ENCODE results near the gene SHROOM2. TPM values are rescaled to one million over a fixed set of nuclear protein-coding genes. Genes with fewer than 3 reads are reported as not detected.

The SHROOM2 gene
- polyA plus RNA-seq, 1 donor (not counting 4 experiments of a cell fraction or from before 2014, with no cell fraction given), result 3.3 TPM

DNA sequence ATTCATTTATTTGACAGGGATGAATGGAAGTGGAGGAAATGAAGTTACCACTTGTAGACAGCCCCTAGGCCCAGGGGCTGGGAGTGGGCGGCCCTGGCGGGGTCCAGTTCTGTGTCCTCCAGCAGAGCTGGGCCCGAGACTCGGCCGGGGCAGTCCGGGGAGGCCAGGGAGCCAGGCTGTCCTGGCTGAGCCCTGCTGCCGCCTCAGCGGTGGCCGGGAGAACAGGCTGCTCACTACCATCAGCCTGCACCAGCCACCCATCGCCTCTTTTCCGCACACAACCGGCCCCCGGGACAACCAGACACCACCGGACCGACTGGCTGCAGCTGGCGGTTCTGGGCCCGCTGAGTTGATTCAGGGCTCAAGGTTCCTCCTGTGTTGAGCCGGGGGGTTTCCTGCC, 206.5 kb downstream of the SHROOM2 start:
- FAIRE-seq, result no peak
- Histone ChIP-seq H3K36me3 (ENCODE audit: control insufficient read depth in 2 of 2, extremely low read depth in 1 of 2, insufficient read depth in 2 of 2, low read length in 2 of 2) (no peaks in the 10 kb centered on the region), H2AFZ (ENCODE audit: control insufficient read depth, low read length) (no peak overlapping the region), H3K27me3 (ENCODE audit: control insufficient read depth, extremely low read depth, insufficient read depth, low read length) (no peaks in the 10 kb centered on the region), H3K79me2 (ENCODE audit: control insufficient read depth, insufficient read depth, low read length) (no peaks in the 10 kb centered on the region), H3K4me3 (ENCODE audit: control insufficient read depth in 2 of 3, extremely low read depth in 1 of 3, insufficient read depth in 2 of 3, low read depth in 1 of 3, low read length in 3 of 3) (no peak overlapping the region), H3K9me3 (ENCODE audit: control insufficient read depth, low read depth, low read length) (peaks cover 2% of the 10 kb centered on the region), H3K4me2 (ENCODE audit: control insufficient read depth, extremely low read depth, insufficient read depth, low read depth, low read length) (no peak overlapping the region), H3K27ac (ENCODE audit: control insufficient read depth, insufficient read depth, low read length) (no peak overlapping the region), H3K4me1 (ENCODE audit: control insufficient read depth, extremely low read depth, insufficient read depth, low read length) (no peaks in the 10 kb centered on the region), H4K20me1 (ENCODE audit: control insufficient read depth, extremely low read depth, insufficient read depth, low read length) (no peaks in the 10 kb centered on the region), H3K9ac (ENCODE audit: control insufficient read depth, extremely low read depth, insufficient read depth, low read length) (no peak overlapping the region), H3K9me1 (ENCODE audit: control insufficient read depth, extremely low read depth, insufficient read depth, low read length) (no peaks in the 10 kb centered on the region)
- TF ChIP-seq EZH2 (IDR thresholded peaks at IDR 0.05; ENCODE audit: low read length), result no peak
- TF ChIP-seq, protein P1, sequence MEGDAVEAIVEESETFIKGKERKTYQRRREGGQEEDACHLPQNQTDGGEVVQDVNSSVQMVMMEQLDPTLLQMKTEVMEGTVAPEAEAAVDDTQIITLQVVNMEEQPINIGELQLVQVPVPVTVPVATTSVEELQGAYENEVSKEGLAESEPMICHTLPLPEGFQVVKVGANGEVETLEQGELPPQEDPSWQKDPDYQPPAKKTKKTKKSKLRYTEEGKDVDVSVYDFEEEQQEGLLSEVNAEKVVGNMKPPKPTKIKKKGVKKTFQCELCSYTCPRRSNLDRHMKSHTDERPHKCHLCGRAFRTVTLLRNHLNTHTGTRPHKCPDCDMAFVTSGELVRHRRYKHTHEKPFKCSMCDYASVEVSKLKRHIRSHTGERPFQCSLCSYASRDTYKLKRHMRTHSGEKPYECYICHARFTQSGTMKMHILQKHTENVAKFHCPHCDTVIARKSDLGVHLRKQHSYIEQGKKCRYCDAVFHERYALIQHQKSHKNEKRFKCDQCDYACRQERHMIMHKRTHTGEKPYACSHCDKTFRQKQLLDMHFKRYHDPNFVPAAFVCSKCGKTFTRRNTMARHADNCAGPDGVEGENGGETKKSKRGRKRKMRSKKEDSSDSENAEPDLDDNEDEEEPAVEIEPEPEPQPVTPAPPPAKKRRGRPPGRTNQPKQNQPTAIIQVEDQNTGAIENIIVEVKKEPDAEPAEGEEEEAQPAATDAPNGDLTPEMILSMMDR (optimal IDR thresholded peaks at IDR 0.05 in 1 of 3, IDR thresholded peaks at IDR 0.05 in 1 of 3, conservative IDR thresholded peaks at IDR 0.05 in 1 of 3; ENCODE audit: extremely low read depth in 1 of 3, insufficient read depth in 2 of 3, low read length in 3 of 3), result no peak
- dilution Hi-C loops (cut with MboI; ENCODE audit: extremely low pct_ligation_motif_present, low sequenced_read_pairs), result no loop called here
- DNase-seq (ENCODE audit: low read depth, low spot score), result no peak

GRCh38 chrX:9995855-9996339, 209.7 kb downstream of the SHROOM2 start:
- no peak overlapping the region for H3K4me2 ChIP-seq (ENCODE audit: control insufficient read depth, extremely low read depth, insufficient read depth, low read depth, low read length)
- peak; percentile 5 for DNase-seq (ENCODE audit: low read depth, low spot score)
- H3K9ac ChIP-seq (ENCODE audit: control insufficient read depth, extremely low read depth, insufficient read depth, low read length), result no peak overlapping the region
- no peak for TF ChIP-seq EZH2 (IDR thresholded peaks at IDR 0.05; ENCODE audit: low read length)
- TF ChIP-seq, protein P1 (optimal IDR thresholded peaks at IDR 0.05 in 1 of 3, IDR thresholded peaks at IDR 0.05 in 1 of 3, conservative IDR thresholded peaks at IDR 0.05 in 1 of 3; ENCODE audit: extremely low read depth in 1 of 3, insufficient read depth in 2 of 3, low read length in 3 of 3), result peak; percentile 82 to 90 (median 87)
- H3K9me1 ChIP-seq (ENCODE audit: control insufficient read depth, extremely low read depth, insufficient read depth, low read length), result no peaks in the 10 kb centered on the region
- dilution Hi-C loops (cut with MboI; ENCODE audit: extremely low pct_ligation_motif_present, low sequenced_read_pairs), result no loop called here
- no peaks in the 10 kb centered on the region for H3K79me2 ChIP-seq (ENCODE audit: control insufficient read depth, insufficient read depth, low read length)
- H3K36me3 ChIP-seq (ENCODE audit: control insufficient read depth in 2 of 2, extremely low read depth in 1 of 2, insufficient read depth in 2 of 2, low read length in 2 of 2), result no peaks in the 10 kb centered on the region
- no peak overlapping the region for H3K27ac ChIP-seq (ENCODE audit: control insufficient read depth, insufficient read depth, low read length)
- no peak for FAIRE-seq
- no peak overlapping the region for H2AFZ ChIP-seq (ENCODE audit: control insufficient read depth, low read length)
- no peaks in the 10 kb centered on the region for H3K27me3 ChIP-seq (ENCODE audit: control insufficient read depth, extremely low read depth, insufficient read depth, low read length)
- H3K4me1 ChIP-seq (ENCODE audit: control insufficient read depth, extremely low read depth, insufficient read depth, low read length), result no peaks in the 10 kb centered on the region
- H4K20me1 ChIP-seq (ENCODE audit: control insufficient read depth, extremely low read depth, insufficient read depth, low read length), result no peaks in the 10 kb centered on the region
- H3K9me3 ChIP-seq (ENCODE audit: control insufficient read depth, low read depth, low read length), result peaks cover 2% of the 10 kb centered on the region
- no peak overlapping the region for H3K4me3 ChIP-seq (ENCODE audit: control insufficient read depth in 2 of 3, extremely low read depth in 1 of 3, insufficient read depth in 2 of 3, low read depth in 1 of 3, low read length in 3 of 3)

Measured in keratinocyte (primary cell).